NCI-H1930 (cell line): ENCODE results near the gene FBXO48.

ENCODE experiments used
- DNase-seq, 2 experiments: peaks; one replicate each; lab custom pipeline; 2025; lab: John Stamatoyannopoulos, UW

The FBXO48 gene

GRCh38 chr2:68435615-68436014 is 31.5 kb downstream of the FBXO48 start:
- DNase-seq: no peak

DNA sequence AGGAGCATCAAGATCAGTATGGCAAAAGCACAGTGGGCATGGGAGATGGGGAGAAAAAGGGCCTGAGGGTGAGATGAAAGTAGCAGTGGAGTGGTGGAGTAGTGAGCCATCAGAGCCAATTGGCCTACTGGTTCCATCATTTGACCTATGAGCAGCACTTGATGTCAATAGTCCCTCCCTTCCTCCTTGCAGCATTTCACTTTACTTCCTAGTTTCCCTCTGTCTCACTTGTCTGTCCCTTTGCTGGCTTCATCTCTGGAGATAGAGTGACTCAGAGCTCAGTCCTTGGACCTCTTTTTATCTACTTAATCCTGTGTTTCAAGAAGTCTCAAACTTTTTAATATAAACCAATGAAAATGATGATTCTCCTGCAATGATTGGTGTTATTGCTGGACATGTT is 32.1 kb downstream of the FBXO48 start:
- DNase-seq: no peak

DNA sequence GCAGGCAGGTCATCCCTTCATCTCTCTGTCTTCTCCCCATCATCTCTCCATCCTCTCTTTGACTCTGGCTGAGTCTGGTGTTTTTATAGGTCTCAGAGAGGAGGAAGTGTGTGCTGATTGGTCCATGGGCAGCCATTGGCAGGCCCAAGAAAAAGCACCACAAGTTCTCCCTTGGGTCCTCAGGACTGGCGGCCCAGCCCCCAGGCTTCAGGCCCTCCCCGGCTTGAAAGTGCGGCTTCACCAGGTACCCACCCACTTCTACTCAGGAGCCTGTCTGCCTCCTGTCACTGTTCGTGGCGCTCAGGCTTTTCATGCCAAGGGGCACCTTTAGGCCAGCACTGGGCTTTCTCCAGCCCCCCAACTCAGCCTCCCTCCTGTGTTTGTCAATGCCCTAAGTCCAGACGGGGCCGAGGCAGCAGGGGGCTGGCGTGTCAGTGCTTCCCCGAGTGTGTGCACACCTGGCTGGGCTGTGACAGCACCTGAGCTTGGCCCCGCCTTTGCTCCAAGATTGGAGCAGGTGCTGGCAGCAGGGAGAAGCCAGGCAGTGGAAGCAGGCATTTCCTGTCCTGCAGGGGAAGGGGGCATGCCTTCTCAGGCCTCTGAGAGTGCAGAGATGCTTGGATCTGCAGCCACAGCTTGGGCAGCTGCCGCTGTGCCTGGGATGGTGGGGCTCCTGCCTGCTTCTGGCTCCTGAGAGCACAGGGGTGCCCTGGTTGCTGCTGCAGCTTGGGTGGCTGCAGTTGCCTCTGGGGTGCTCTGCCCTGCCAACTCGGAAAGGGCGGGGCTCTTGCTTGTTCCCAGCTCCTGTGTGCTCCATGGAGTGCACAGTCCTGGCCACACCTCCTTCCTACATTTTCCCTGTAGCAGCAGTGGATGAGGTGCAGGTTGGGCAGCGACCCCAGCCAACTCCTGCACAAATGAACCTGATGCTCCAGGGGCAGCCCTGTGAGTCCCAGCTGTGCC is 34.1 kb downstream of the FBXO48 start:
- DNase-seq: no peak

- DNase-seq: no peak
Measured at GRCh38 chr2:68431316-68431972, 35.6 kb downstream of the FBXO48 start.

DNA sequence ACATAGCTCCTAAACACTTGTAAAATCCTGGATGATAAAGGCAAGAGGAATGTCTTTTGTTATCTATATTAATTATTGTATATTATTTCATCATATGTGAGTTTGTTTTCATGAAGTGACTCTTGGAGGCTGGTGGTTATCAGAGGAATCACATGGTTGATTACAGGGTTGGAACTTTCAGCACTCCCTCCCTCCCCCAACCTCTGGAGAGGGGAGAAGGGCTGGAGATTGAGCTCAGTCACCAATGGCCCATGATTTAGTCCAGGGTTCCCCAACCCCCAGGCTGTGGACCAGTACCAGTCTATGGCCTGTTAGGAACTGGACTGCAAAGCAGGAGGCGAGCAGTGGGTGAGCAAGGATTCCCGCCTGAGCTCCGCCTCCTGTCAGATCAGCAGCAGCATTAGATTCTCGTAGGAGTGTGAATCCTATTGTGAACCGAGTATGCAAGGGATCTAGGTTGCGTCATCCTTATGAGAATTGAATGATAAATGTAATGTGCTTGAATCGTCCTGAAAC is 37.7 kb downstream of the FBXO48 start:
- no peak for DNase-seq

DNA sequence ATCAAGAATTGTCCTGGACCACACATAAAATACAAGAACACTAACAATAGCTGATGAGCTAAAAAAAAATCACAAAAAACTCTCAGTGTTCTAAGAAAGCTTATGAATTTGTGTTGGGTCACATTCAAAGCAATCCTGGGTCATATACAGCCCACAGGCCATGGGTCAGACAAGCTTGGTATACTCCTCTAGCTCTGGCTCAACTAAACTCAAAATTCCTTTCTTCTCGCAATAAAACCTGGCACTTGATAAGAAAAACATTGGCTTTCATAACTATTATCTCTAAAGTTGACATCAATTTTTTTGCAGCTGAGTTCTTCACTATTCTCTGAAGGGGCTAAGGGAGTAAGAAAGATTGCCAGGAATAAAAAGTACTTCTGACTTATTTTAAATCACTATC is 38.3 kb downstream of the FBXO48 start:
- DNase-seq: no peak

DNA sequence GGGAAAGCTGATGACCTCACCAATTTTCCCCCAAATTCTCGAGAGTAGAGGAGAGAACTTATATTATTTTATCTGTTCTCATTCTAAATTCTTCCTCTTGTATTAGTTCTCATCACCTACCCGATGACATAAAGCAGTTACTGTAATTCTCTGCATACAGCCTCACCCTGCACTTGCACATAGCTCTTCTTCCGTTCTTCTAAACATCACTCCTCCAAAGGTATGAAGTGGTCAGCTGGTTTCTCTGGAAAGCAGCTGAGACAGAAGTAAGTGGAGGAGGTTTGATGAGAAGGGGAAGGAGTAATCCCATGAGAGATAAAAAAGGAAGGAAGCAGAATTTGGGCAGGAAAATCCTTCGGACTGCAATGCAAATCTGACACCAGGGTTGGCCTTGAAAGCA is 39.0 kb downstream of the FBXO48 start:
- DNase-seq: no peak

GRCh38 chr2:68426848-68427579 is 40.1 kb downstream of the FBXO48 start:
- no peak for DNase-seq

DNA sequence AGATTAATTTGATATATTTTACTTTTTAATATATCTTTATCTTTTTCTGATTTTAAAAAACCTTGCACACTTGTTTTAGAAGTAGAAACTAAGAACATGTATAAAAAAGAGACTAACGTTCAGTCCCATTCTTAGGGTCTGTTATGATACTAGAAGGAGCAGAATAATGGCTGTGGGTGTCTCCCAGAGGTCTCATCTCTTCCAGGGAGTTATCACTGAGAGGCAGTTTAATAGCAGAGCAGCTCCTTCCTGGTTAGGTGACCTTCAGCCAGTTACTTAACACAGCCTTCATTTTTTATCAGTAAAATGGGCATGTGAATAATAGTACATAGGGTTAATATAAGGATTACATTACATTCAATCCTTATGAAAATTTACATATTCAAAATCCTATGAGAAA is 40.6 kb downstream of the FBXO48 start:
- DNase-seq: no peak

- DNase-seq: no peak
Measured at GRCh38 chr2:68425503-68425902, 41.6 kb downstream of the FBXO48 start.

GRCh38 chr2:68423966-68424650 is 43.0 kb downstream of the FBXO48 start:
- no peak for DNase-seq

GRCh38 chr2:68420254-68420910 is 46.7 kb downstream of the FBXO48 start:
- DNase-seq: peak in 1 of 2 experiments; percentile 58

- no peak for DNase-seq
Measured at GRCh38 chr2:68418855-68419254, 48.2 kb downstream of the FBXO48 start.

DNA sequence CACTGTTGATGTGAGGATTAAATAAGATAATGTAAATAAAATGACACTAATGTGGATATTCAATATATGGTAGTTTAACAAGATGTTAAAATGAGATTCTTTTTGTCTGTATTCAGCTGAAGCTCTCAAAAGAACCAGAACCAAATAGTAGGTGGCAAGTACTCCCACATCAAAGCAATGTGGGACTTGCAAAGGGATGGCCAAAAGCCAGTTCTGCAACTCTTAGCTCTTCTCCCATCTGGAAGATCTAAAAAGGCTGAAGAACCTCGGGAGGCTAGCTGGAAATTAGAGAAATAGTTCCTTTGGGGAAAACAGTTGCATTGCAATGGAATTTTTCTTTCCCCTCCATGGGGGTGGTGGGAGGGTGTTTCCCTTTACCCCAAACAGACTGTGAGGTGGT is 48.7 kb downstream of the FBXO48 start:
- DNase-seq: no peak

DNA sequence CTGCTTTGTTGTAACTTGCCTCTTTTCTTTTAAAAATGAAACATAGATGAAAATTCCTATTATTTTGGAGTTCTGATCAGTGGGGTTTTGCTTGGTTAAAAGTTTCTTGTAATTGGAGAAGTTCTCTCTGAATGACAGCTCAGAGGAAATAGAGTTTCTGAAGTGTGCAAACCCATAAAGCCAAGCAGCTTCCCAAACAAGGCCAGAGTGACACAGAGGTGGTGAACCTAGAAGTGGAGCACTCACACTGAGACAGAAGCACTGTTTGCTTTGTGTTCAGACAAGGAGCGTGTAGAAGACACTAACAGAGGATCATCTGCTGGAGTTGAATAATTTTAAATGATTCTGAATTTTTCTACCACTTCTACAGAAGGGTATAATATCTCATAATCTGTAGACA is 49.2 kb downstream of the FBXO48 start:
- DNase-seq: no peak

DNA sequence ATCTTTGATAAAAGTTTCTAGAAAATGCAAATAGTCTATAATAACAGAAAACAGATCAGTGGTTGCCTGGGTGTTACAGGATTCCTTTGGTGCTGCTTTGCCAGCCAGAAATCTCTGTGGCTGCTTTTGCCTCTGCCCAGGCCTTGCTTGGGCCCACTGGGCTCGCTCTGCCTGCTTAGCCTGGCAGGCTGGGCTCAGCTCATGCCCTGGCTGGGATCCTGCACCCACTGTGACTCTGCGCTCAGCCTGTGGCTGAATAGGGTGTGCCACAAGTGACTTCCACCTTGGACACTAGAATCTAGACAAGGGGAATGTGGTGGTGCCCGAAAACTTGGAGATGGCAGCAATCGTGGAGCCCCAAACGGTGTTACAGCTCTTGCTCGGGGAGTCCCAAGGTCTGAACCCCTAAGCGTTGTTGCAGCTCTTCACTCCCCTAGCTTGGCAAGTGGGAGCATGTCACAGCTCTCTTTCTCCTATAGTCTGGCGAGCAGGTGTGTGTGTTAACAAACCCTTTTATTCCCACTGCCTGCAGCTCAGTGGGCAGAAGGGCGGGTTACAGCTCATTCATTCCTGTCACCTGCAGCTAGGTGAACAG is 50.9 kb downstream of the FBXO48 start:
- DNase-seq: no peak

DNA sequence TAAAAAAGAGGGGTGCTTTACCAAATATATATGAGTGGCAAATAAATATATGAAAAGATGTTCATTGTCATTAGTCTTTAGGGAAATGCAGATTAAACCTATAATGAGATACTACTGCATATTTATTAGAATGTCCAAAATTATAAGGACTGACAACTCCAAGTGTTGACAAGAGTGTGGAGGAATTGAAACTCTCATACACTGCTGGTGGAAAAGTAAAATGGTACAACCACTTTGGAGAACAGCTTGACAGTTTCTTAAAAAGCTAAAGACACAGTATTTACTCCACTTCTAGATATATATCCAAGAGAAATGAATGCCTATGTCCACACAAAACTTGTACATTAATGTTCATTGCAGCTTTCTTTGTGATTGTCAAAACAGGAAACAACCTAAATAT is 51.6 kb downstream of the FBXO48 start:
- DNase-seq: no peak

DNA sequence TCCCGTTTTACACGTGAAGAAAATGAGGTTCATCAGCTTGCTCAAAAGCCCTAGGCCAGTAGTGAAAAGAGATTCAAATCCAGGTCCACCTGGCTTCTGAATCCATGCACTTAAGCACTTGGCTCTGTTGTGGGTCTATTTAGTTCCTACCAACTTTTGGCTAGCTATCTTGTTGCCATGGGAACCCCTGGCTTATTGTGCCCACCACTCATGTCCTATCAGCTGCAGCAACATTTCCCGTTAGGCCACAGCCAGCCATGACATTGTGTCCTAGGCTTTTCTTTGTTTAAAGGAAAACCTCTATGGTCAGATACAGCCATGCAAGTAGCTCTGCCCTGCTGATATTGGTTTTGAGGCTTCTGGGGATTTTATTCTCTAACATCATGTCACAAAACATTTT is 52.2 kb downstream of the FBXO48 start:
- DNase-seq: no peak

DNA sequence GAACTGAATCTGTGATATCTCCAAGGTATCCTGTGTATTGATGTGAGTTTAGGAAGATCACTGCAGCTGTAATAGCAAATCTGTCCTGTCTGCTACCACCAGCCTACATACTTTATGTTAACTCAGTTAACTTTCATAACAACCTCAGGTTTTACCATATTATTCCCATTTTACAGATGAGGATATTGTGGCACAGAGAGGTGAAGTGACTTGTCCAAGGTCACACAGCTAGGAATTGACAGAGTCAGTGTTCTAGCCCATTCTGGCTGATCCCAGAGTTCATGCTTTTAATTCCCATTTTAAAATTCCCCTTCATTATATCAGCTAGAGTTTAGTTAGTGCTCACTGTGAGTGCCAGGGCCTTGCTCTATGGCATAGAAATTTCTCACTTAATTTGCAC is 52.6 kb downstream of the FBXO48 start:
- no peak for DNase-seq

DNA sequence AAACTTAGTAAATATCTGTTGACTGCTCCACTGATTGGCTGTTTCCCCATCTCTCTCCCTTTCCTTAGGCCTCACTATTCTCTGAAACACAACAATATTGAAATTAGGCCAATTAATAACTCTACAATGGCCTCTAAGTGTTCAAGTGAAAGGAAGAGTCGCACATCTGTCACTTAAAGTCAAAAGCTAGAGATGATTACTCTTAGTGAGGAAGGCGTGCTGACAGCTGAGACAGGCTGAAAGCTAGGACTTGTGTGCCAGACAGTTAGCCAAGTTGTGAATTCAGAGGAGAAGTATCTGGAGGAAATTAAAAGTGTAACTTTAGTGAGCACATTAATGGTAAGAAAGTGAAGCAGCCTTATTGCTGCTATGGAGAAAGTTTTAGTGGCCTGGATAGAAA is 53.6 kb downstream of the FBXO48 start:
- DNase-seq: no peak
